Smooth muscle cell of bladder (primary cell): ENCODE data around the gene KLHL12. TPM values are rescaled to one million over a fixed set of nuclear protein-coding genes. Genes with fewer than 3 reads are reported as not detected.

ENCODE experiments used
- total RNA-seq: library from RNA; depleted of rRNA; stranded (reverse); fragments of >200 nt; gene quantifications from 2 replicates; pipeline ENCODE4 v1.2.3, GENCODE V29; 2014

KLHL12 gene
- total RNA-seq, result 31.9 and 36.3 TPM in 2 replicates

GRCh38 chr1:202926581-202927491, at the start of gene KLHL12:
KLHL12 (minus strand) TSS chr1:202927234; CDS start chr1:202925162, 2,072 bp downstream.

GRCh38 chr1:202957733-202958543, 30.9 kb upstream of the KLHL12 start, which contains the start of gene ADIPOR1:
ADIPOR1 (minus strand) TSS chr1:202958312; CDS start chr1:202951070, 7,242 bp downstream.

GRCh38 chr1:202888531-202889360, 38.3 kb downstream of the KLHL12 start, which contains the start of gene RABIF:
RABIF (minus strand) TSS chr1:202889149; CDS start chr1:202889098, 51 bp downstream.

Other genes with a start within 250 kb of the KLHL12 start
- under 0.01 TPM in 1 of 2 replicates, not detected in the other for gene SYT2, start 216.8 kb downstream of the KLHL12 start, total RNA-seq
- 65.7 and 85.5 TPM in 2 replicates for gene KDM5B, start 118.8 kb downstream of the KLHL12 start, total RNA-seq
- 0.55 TPM in 1 of 2 replicates, not detected in the other for gene PCAT6, start 116.3 kb downstream of the KLHL12 start, total RNA-seq
- 3.3 and 4.7 TPM in 2 replicates for gene RABIF, start 38.1 kb downstream of the KLHL12 start, total RNA-seq
- gene ADIPOR1, start 31.1 kb upstream of the KLHL12 start, total RNA-seq, result 93.6 and 126 TPM in 2 replicates
- 36.0 and 51.4 TPM in 2 replicates for gene CYB5R1, start 40.0 kb upstream of the KLHL12 start, total RNA-seq
- gene TMEM183A, start 80.1 kb upstream of the KLHL12 start, total RNA-seq, result 77.9 and 106 TPM in 2 replicates
- gene PPFIA4, start 99.3 kb upstream of the KLHL12 start, total RNA-seq, result 5.3 and 35.9 TPM in 2 replicates
- not detected in 2 replicates for gene MYOG, start 158.8 kb upstream of the KLHL12 start, total RNA-seq
- gene ADORA1, start 200.5 kb upstream of the KLHL12 start, total RNA-seq, result 16.5 and 19.5 TPM in 2 replicates
- gene MYBPH, start 248.6 kb upstream of the KLHL12 start, total RNA-seq, result 0.09 and 0.14 TPM in 2 replicates